ENCODE data around the gene ZDHHC22.

DNA sequence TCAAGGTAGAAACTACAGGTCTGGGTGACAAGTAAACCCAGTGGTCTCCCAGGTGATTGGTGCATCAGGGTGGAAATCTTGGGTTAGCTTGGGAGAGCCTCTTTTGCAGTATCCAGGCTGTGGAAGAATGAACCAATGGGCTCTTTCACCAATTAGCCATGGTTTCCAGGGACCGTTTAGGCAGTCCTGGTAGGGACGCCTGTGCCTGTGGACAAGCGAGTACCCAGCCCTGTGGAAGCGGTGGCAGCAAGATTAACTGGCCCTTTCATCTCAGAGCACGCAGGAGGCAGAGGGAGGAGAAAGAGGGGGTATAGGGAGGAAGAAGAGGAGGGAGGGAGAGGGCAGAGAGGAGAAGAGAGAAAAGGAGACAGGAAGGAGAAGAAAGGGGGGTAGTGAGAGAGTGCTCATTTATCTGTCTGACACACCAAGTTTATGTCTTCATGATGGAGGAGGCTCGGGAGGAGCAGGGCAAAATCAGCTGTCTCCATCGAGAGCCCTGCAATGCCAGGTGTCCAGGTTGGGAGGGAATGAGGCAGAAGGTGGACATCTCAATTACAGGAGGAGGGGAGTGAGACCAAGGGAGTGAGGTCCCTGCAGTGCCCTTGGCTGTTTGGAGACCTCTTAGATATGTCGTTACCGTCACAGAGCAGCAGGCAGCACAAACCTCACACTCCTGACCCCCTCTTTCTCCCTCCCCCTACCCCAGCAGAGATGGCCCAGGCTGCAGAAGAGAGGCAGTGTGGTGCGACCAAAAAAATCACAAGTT lies 4.6 kb upstream of the ZDHHC22 start:
- TF ChIP-seq POLR2AphosphoS5 (IDR thresholded peaks at IDR 0.05; ENCODE audit: low read depth, low read length) (no peak), SIN3A (IDR thresholded peaks at IDR 0.05; ENCODE audit: borderline replicate concordance, insufficient read depth, low read length) (no peak), FOXP2 (optimal IDR thresholded peaks at IDR 0.05; ENCODE audit: borderline replicate concordance, extremely low read depth, extremely low read length, insufficient read depth) (no peak), TAF1 (IDR thresholded peaks at IDR 0.05; ENCODE audit: borderline replicate concordance, insufficient read depth, low read length) (no peak)
- TF ChIP-seq, protein P1, sequence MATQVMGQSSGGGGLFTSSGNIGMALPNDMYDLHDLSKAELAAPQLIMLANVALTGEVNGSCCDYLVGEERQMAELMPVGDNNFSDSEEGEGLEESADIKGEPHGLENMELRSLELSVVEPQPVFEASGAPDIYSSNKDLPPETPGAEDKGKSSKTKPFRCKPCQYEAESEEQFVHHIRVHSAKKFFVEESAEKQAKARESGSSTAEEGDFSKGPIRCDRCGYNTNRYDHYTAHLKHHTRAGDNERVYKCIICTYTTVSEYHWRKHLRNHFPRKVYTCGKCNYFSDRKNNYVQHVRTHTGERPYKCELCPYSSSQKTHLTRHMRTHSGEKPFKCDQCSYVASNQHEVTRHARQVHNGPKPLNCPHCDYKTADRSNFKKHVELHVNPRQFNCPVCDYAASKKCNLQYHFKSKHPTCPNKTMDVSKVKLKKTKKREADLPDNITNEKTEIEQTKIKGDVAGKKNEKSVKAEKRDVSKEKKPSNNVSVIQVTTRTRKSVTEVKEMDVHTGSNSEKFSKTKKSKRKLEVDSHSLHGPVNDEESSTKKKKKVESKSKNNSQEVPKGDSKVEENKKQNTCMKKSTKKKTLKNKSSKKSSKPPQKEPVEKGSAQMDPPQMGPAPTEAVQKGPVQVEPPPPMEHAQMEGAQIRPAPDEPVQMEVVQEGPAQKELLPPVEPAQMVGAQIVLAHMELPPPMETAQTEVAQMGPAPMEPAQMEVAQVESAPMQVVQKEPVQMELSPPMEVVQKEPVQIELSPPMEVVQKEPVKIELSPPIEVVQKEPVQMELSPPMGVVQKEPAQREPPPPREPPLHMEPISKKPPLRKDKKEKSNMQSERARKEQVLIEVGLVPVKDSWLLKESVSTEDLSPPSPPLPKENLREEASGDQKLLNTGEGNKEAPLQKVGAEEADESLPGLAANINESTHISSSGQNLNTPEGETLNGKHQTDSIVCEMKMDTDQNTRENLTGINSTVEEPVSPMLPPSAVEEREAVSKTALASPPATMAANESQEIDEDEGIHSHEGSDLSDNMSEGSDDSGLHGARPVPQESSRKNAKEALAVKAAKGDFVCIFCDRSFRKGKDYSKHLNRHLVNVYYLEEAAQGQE (IDR thresholded peaks at IDR 0.05; ENCODE audit: insufficient read depth in 1 of 2, low read depth in 2 of 2, low read length in 2 of 2) = no peak

All from PFSK-1 (cell line).